RPMI7951 (cell line): ENCODE measurements around the gene KRTAP12-1. TPM values are rescaled to one million over a fixed set of nuclear protein-coding genes. Genes with fewer than 3 reads are reported as not detected.
"Not testable (repeated sequence)": the region's sequence is repeated elsewhere in the genome, so short reads cannot be mapped to it uniquely, and the experiment has no call there.

Experiments used
- DNase-seq: peaks from one replicate; pipeline ENCODE4 v3.0.0-alpha.2; 2012; ENCODE audit warnings: low read depth
- total RNA-seq: library from RNA; depleted of rRNA; stranded (reverse); fragments of >200 nt; shearing (Covaris generic); gene quantifications from 2 replicates; pipeline ENCODE4 v1.2.3, GENCODE V29; 2014

The KRTAP12-1 gene
- total RNA-seq, 1 experiment from 2014 or later, result not detected

DNA sequence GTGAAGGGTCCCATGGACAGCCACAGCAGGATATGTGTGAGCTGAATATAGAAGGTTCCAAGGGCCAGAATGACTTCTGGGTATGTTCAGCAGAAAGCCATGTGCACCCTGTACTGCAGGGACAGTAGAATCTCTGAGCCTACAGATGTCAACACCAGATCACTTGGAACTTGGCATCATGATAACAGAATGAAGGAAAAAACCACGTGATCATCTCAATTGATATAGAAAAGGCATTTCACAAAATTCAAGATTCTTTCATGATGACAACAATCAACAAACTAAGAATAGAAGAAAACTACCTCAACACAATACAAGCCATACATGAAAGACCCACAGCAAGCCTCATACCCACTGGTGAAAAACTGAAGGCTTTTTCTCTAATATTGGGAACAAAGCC lies 14.4 kb downstream of the KRTAP12-1 start:
- no peak for DNase-seq

DNA sequence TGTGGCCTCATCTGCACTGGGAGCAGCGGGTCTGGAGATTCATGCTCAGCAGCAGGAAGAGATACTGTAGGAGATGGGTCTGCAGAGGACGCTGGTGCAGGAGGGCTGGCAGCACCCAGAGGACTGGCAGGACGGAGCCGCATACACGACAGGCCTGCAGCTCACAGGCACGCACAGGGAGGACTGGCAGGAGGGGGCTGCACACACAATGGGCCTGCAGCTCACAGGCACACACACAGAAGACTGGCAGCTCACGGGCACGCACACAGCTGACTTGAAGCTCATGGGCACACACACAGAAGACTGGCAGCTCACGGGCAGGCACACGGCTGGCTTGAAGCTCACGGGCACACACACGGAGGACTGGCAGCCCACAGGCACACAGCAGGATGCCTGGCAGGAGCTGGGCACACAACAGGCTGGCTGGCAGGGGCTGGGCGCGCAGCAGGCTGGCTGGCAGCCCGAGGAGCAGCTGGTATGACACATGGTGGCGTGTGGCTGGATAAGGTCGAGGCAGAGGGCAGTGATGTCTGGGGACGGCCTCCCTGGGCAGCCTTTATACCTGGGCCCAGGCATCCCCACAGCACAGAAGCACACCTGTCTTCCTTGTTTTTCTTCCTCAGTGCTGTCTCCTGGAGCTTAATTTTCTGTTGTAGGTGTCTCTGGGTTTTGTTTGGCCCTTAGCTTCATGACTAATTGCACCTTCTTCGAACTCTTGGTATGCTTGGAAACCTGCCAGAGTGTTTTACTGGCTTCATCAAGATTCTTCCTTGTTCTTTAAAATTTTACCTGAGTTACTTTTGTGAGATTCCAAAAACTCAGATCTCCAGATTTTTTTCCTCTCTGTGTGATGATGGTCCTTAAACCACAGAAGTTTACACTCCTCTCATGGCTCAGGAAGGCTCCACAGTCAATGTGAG lies 15.3 kb downstream of the KRTAP12-1 start, which contains the start of gene KRTAP12-2:
KRTAP12-2 (minus strand) TSS at position 527 of the 920 bp plus-strand sequence; CDS start at position 486, 41 bp downstream.
- no peak for DNase-seq

DNA sequence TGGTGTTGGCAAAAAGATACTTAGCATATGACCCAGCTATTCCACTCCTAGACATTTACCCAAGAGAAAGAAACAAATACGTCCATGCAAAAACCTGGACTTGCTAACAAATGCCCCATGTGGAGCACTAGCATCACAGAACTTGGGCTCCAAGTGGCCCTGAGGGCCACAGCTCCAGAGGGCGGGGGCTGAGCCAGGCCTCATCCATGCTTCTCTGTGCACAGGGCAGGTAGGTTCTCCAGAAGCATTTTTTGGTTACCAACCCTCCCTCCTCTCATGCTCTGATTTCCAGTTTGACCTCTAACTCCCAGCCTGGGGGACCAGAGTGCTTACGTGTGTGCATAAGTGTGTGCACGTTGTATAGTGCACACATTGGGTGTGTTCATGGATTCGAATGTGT lies 17.3 kb downstream of the KRTAP12-1 start:
- no peak for DNase-seq

DNA sequence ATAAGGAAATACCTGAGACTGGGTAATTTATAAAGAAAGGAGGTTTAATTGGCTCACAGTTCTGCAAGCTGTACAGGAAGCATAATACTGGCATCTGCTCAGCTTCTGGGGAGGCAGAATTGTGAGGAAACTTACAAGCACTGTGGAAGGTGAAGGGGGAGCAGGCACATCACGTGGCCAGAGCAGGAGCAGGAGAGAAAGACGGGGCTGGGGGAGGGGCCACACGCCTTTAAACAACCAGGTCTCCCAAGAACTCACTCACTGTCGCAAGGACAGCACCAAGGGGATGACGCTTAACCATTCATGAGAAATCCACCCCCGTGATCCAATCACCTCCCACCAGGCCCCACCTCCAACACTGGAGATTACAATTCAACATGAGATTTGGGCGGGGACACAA lies 20.4 kb downstream of the KRTAP12-1 start:
- not testable (repeated sequence) for DNase-seq

DNA sequence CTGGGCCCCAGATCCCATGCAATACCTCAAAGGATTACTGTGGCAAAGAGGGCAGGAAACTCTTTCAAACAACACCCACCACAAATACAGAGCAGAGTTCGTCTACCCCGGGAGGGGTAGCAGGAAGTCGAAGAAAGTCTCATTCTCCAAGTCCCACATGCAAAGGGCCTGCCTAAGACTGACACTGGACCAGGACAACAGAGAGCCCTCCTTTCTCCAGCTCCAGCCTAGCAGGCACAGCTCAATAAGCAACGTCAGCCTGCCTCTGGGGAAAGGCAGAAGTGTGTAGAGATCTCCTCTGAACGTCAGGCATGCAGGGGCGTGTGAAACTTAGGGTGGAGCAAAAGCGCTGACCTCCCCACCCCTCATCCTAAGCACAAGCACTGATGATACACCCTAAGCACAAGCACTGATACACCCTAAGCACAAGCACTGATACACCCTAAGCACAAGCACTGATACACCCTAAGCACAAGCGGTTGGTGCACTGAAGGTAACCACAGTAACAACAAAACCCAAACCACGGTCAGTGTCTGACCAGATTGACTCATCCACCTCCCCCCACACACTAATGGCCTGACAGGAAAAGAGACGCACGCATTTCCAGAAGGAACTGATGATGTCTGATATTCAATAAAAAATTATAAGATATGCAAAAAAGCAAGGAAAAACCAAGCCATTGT lies 22.9 kb downstream of the KRTAP12-1 start:
- DNase-seq, result peak; percentile 2

DNA sequence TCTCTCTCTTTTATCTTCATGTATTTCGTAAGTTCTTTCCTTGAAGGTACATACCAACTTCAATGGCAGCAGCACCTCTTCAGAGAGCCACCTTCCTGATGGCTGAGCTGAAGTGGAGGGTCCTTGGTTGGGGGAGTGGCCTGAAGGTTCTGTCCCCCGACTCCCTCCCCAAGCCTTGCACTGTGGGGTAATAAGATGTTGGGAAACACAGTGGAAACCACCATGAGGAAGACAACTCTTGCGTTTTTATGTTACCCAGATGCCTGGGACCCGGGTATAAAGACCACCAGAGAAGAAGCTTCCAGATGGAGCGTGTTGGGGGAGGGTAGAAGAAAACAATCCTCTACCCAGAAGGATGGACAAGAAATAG lies 23.4 kb downstream of the KRTAP12-1 start:
- no peak for DNase-seq

DNA sequence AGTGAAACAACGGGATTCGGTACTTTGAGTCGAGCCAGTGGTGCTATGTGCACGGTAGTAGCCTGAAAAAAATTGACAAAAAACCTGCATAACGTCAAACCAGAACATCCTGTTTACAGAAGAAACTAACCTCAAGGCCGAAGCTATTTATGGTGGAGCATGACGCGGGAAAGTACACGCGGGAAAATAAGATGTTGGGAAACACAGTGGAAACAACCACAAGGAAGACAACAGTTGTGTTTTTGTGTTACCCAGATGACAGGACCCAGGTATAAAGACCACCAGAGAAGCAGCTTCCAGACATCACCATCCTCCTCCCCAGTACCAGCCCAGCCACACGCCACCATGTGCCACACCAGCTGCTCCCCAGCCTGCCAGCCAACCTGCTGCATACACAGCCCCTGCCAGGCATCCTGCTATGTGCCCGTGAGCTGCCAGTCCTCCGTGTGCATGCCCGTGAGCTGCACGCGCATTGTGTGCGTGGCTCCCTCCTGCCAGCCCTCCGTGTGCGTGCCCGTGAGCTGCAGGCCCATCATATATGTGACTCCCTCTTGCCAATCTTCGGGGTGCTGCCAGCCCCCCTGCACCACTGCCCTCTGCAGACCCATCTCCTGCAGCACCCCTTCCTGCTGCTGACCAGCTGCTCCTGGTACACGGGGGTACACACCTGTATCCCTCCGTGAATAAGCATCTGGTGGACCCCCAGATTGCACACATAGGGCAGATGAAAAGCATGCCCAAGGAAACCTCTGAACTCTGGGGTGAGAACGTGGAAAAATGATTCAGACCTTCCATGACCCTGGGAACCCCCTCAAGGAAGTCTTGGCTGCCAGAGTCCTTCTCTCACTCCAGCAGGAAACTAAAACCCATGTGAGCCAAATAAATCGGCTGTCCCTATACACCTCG lies 24.1 kb downstream of the KRTAP12-1 start, which contains the start of gene KRTAP12-3:
KRTAP12-3 (plus strand) TSS at position 298 of the 906 bp plus-strand sequence; CDS start at position 346, 48 bp downstream.
- DNase-seq, result peak; percentile 1

GRCh38 chr21:44656868-44657267 lies 25.1 kb downstream of the KRTAP12-1 start:
- DNase-seq, result no peak

GRCh38 chr21:44654576-44655175 lies 27.3 kb downstream of the KRTAP12-1 start, which contains the start of gene KRTAP12-4:
Gene KRTAP12-4 (minus strand): TSS chr21:44654659. CDS start chr21:44654614, 45 bp downstream.
- no peak for DNase-seq

DNA sequence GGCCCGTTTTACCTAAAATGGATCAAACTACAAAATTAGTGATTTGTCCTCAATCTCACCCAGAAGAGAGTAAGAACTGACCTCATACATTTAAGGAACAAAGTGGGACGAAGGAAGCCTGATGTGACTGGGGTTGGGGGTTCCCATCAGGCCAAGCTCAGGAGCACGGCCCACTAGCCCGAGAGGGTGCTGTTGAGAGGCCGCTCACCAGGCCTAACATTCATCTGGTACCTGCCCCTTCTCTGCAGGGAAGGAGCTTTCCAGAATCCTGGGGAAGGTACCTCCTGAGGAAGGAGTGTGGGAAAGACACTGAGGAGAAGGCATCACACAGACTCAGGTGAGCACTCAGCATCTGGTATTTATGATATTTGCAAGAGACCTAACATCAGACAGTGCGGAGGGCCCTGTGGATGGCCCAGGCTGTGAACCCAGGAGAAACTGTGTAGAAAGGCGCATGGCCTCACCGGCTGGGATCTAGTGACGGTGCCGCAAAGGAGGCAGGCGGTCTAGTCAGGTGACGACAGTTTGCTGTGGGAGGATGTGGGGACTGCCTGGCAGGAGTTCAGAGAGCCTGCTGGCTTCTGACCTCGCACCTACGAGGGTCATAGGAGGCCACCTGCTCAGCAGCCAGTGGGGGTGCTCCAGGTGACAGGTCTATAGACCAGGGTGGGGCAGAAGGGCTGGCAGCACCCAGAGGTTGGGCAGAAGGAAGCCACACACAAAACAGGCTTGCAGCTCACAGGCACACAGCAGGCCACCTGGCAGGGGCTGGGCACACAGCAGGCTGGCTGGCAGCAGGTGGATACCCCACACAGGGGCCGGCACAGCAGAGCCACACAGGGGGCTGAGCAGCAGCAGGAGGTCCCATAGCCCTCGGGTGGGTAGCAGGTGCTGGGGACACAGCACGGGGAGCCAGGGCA lies 28.0 kb downstream of the KRTAP12-1 start:
- DNase-seq, result no peak

- DNase-seq, result peak; percentile 3
Observed at GRCh38 chr21:44653123-44653522, 28.8 kb downstream of the KRTAP12-1 start.

GRCh38 chr21:44650973-44651675 lies 30.8 kb downstream of the KRTAP12-1 start:
- no peak for DNase-seq

DNA sequence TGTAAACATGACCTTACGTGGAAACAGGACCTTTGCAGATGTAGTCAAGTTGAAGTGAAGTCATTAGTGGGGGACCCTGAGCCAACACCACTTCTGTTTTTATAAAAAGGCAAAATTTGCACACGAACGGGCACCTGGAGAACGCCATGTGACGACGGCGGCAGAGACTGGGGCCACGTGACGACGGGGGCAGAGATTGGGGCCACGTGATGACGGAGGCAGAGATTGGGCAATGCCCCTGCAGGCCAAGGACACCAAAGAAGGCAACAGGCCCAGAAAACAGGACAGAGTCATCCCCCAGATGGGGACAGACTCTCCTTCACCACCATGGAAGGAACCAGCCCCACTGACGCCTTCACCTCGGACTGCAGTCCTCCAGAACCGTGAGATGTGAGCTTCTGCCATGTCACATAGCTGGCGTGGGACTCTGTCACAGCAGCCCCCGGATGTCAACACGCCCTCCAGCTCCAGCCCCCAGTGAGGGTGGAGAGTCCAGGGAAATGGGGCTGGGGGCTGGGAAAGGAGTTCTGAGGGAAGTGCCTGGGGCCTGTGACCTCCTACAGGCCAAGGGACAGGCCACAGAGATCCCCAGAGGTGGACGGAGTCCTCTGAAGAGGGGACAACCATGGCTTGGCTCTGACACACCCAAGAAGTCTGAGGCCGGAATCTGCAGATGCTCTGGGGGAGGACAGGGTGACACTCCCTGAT lies 31.5 kb downstream of the KRTAP12-1 start:
- DNase-seq, result no peak

- no peak for DNase-seq
Observed at GRCh38 chr21:44649521-44650100, 32.4 kb downstream of the KRTAP12-1 start.

- no peak for DNase-seq
Observed at GRCh38 chr21:44648557-44649311, 33.2 kb downstream of the KRTAP12-1 start.

DNA sequence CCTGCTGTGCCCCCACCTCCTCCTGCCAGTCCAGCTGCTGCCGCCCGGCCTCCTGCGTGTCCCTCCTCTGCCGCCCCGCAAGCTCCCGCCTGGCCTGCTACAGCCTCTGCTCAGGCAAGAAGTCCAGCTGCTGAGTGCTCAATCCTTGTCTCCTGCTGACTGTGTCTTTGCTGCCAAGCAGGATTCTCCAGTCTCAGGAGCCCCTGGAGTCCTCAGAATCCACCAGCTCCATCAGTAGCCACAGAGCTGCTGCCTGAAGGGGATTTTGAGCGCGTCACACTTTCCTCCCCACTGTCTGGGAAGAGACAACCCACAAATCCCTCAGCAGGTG lies 34.8 kb downstream of the KRTAP12-1 start:
- DNase-seq, result no peak

GRCh38 chr21:44646366-44647221 lies 35.4 kb downstream of the KRTAP12-1 start, which contains the start of gene KRTAP10-11:
Gene KRTAP10-11 (plus strand): TSS chr21:44646414. CDS start chr21:44646459, 45 bp downstream.
- DNase-seq, result not testable (repeated sequence)
